Activated CD8-positive, alpha-beta T cell treated with anti-CD3 and anti-CD28 coated beads for 36 hours (primary cell): Measurements from ENCODE around the gene APIP. TPM values are rescaled to one million over a fixed set of nuclear protein-coding genes. Genes with fewer than 3 reads are reported as not detected.

Experiments used
- ATAC-seq: fragments of 200-7000 bp; cut with Tn5 transposase; one replicate; pipeline ENCODE4 v1.10.0; 2021; ENCODE audit warnings: mild to moderate bottlenecking, moderate library complexity
- CTCF ChIA-PET: fragments of 350-600 bp; sonication (Branson Sonifier 250); formaldehyde crosslinking; loops from one replicate; lab custom pipeline; 2021; ENCODE audit warnings: antibody characterized with exemption; lab: Charles Lee
- POLR2A ChIA-PET: fragments of 350-600 bp; sonication (Branson Sonifier 250); formaldehyde crosslinking; loops from one replicate; lab custom pipeline; 2021; ENCODE audit warnings: antibody characterized with exemption; lab: Charles Lee
- DNase-seq: peaks from one replicate; pipeline ENCODE4 v3.0.0-alpha.2; 2020
- H3K27ac Mint-ChIP-seq: one replicate; pipeline ENCODE4 v1.8.0; 2021; ENCODE audit warnings: mild to moderate bottlenecking, mixed read lengths
- H3K27me3 Mint-ChIP-seq: one replicate; pipeline ENCODE4 v1.8.0; 2021; ENCODE audit warnings: mixed read lengths
- H3K36me3 Mint-ChIP-seq: one replicate; pipeline ENCODE4 v1.8.0; 2021; ENCODE audit warnings: low read depth, mixed read lengths
- H3K4me1 Mint-ChIP-seq: one replicate; pipeline ENCODE4 v1.8.0; 2021; ENCODE audit warnings: low read depth, mixed read lengths
- H3K4me3 Mint-ChIP-seq: one replicate; pipeline ENCODE4 v1.8.0; 2021; ENCODE audit warnings: mild to moderate bottlenecking, moderate library complexity, mixed read lengths
- H3K9me3 Mint-ChIP-seq: one replicate; pipeline ENCODE4 v1.8.0; 2021; ENCODE audit warnings: mixed read lengths
- CTCF ChIP-seq: fragments of 200-600 bp; IDR thresholded peaks from one replicate; pipeline ENCODE4 v1.8.0; 2022; ENCODE audit warnings: antibody characterized with exemption, mild to moderate bottlenecking
- intact Hi-C: fragments of 100-400 bp; cut with micrococcal nuclease; formaldehyde crosslinking; loops from one replicate; pipeline ENCODE4 v1.10.0; 2022
- total RNA-seq, 2 experiments: library from RNA; stranded (reverse); gene quantifications; one replicate each; pipeline ENCODE4 v1.2.3, GENCODE V29; 2021

APIP gene
- total RNA-seq, 2 experiments from 2014 or later: 34.4 to 39.0 TPM

- ATAC-seq (no peak), DNase-seq (no peak)
- Mint-ChIP-seq H3K27ac (no peak overlapping the region), H3K9me3 (no peaks in the 10 kb centered on the region), H3K27me3 (no peaks in the 10 kb centered on the region), H3K36me3 (peaks cover 16% of the 10 kb centered on the region), H3K4me3 (no peak overlapping the region), H3K4me1 (peaks cover 24% of the 10 kb centered on the region)
- POLR2A ChIA-PET: no interaction called here
- no peak for TF ChIP-seq CTCF
- intact Hi-C loops: no loop called here
- CTCF ChIA-PET: interaction anchor here (0.8 to 1.8 kb wide), 2 partner anchors 12 to 22 kb away, joined by 4 read pairs; no protein-coding TSS in a partner anchor
Measured at GRCh38 chr11:34938611-34939010, 22.4 kb upstream of the APIP start.

GRCh38 chr11:34936945-34937629 is 20.9 kb upstream of the APIP start:
- ChIA-PET CTCF (no interaction called here), POLR2A (no interaction called here)
- Mint-ChIP-seq H3K27ac (no peak overlapping the region), H3K9me3 (no peaks in the 10 kb centered on the region), H3K27me3 (no peaks in the 10 kb centered on the region), H3K4me1 (peaks cover 22% of the 10 kb centered on the region), H3K36me3 (peaks cover 14% of the 10 kb centered on the region), H3K4me3 (no peak overlapping the region)
- no peak for DNase-seq
- intact Hi-C loops: no loop called here
- peak; percentile 37 for ATAC-seq
- TF ChIP-seq CTCF: no peak

GRCh38 chr11:34929794-34930763 is 13.9 kb upstream of the APIP start:
- ChIA-PET POLR2A (interaction anchor here (1.2 kb wide), 1 partner anchor 18 kb away, joined by 3 read pairs; no protein-coding TSS in a partner anchor), CTCF (interaction anchor here (0.6 to 9.2 kb wide), 7 partner anchors 12 to 1329 kb away, joined by 3 to 144 read pairs (median 3); no protein-coding TSS in a partner anchor)
- DNase-seq (no peak), ATAC-seq (no peak)
- TF ChIP-seq CTCF: no peak
- Mint-ChIP-seq H3K4me1 (peaks cover 18% of the 10 kb centered on the region), H3K27me3 (no peaks in the 10 kb centered on the region), H3K36me3 (no peaks in the 10 kb centered on the region), H3K4me3 (no peak overlapping the region), H3K9me3 (no peaks in the 10 kb centered on the region), H3K27ac (peak overlapping the region; percentile 53)
- intact Hi-C loops: loop anchor here (5.0 kb wide), 1 partner anchor 212 kb away; no protein-coding TSS in a partner anchor

GRCh38 chr11:34928960-34929680 is 12.9 kb upstream of the APIP start:
- intact Hi-C loops: loop anchor here (5.0 kb wide), 1 partner anchor 213 kb away; no protein-coding TSS in a partner anchor
- ChIA-PET POLR2A (interaction anchor here (0.7 to 1.2 kb wide), 2 partner anchors 19 to 238 kb away, joined by 3 read pairs; no protein-coding TSS in a partner anchor), CTCF (interaction anchor here (0.9 to 9.2 kb wide), 6 partner anchors 13 to 1330 kb away, joined by 3 to 144 read pairs (median 3); no protein-coding TSS in a partner anchor)
- Mint-ChIP-seq H3K27ac (no peak overlapping the region), H3K36me3 (no peaks in the 10 kb centered on the region), H3K9me3 (no peaks in the 10 kb centered on the region), H3K4me3 (no peak overlapping the region), H3K27me3 (no peaks in the 10 kb centered on the region), H3K4me1 (peaks cover 18% of the 10 kb centered on the region)
- no peak for ATAC-seq
- TF ChIP-seq CTCF: no peak
- DNase-seq: no peak
